HCT116 (cell line): Measurements from ENCODE around the gene CSNK1G1. TPM values are rescaled to one million over a fixed set of nuclear protein-coding genes. Genes with fewer than 3 reads are reported as not detected.

Experiments used
- ATAC-seq: fragments of 200-7000 bp; cut with Tn5 transposase; 2 replicates; pipeline ENCODE4 v1.9.1; 2020; ENCODE audit warnings: mild to moderate bottlenecking, moderate library complexity
- BruUV-seq: library from RNA; stranded (reverse); fragments of 400-500 nt; replicated peaks from 2 replicates; lab custom pipeline; 2021; lab: Mats Ljungman, UMichigan
- CTCF ChIA-PET: fragments of 300-600 bp; sonication (Branson Sonifier 250); formaldehyde crosslinking; loops from one replicate; lab custom pipeline; 2021; ENCODE audit warnings: antibody characterized with exemption; lab: Charles Lee
- POLR2A ChIA-PET: fragments of 300-600, 350-600 bp; sonication (Branson Sonifier 250); formaldehyde crosslinking; loops from one replicate; lab custom pipeline; 2021; ENCODE audit warnings: antibody characterized with exemption; lab: Charles Lee
- RAD21 ChIA-PET, 2 experiments: fragments of 300-600 bp; sonication (Branson Sonifier 250); formaldehyde crosslinking; loops; one replicate each; lab custom pipeline; 2023; ENCODE audit warnings: low total read pairs in 2 of 2; ENCODE audit not compliant: uncharacterized antibody in 2 of 2, unreplicated experiment in 2 of 2, low non-redundant PET in 1 of 2; lab: Charles Lee
- DNase-seq: peaks from one replicate; pipeline ENCODE4 v3.0.0-alpha.2; 2010; ENCODE audit warnings: low read depth, low spot score
- H2AFZ ChIP-seq: fragments of 200-600 bp; shearing (Covaris generic), sonication (generic); 2 replicates; pipeline ENCODE4 v1.6.1; 2017; ENCODE audit warnings: low read depth, mixed run types, mixed read lengths, antibody characterized with exemption, low read length; ENCODE audit not compliant: poor library complexity, severe bottlenecking
- H3K27ac ChIP-seq: 2 replicates; pipeline ENCODE4 v1.5.1; 2012; ENCODE audit warnings: low read depth, low read length
- H3K27me3 ChIP-seq: fragments of 200-600 bp; sonication (generic); 2 replicates; pipeline ENCODE4 v1.6.1; 2016; ENCODE audit warnings: mixed run types, low read length, mixed read lengths; ENCODE audit not compliant: insufficient read depth
- H3K36me3 ChIP-seq, 2 experiments: fragments of 200-500 bp in 1 of 2; fragments of 200-600 bp in 1 of 2; sonication (Bioruptor generic) in 1 of 2; sonication (generic) in 1 of 2; 2 replicates each; pipeline versions ENCODE4 v1.5.1 to v1.6.1; 2014 to 2016; ENCODE audit warnings: low read length in 2 of 2, inconsistent platforms in 1 of 2, mixed read lengths in 1 of 2, mixed run types in 1 of 2; ENCODE audit not compliant: insufficient read depth in 2 of 2, control insufficient read depth in 1 of 2
- H3K4me1 ChIP-seq, 2 experiments: fragments of 200-600 bp in 1 of 2; sonication (generic) in 1 of 2; 2 replicates each; pipeline versions ENCODE4 v1.5.1 to v1.6.1; 2012 to 2017; ENCODE audit warnings: low read length in 2 of 2, inconsistent platforms in 1 of 2, mild to moderate bottlenecking in 1 of 2, mixed read lengths in 1 of 2, mixed run types in 1 of 2, moderate library complexity in 1 of 2; ENCODE audit not compliant: insufficient read depth in 2 of 2, control insufficient read depth in 1 of 2
- H3K4me2 ChIP-seq: fragments of 200-600 bp; sonication (generic); 2 replicates; pipeline ENCODE4 v1.6.1; 2017; ENCODE audit warnings: mixed run types, low read length, mixed read lengths
- H3K4me3 ChIP-seq, 2 experiments: fragments of 200-600 bp in 1 of 2; sonication (generic) in 1 of 2; replicated peaks in 1 of 2; 2 replicates each; pipeline ENCODE4 v1.5.1; 2011 to 2016; ENCODE audit warnings: low read length in 2 of 2, control low read depth in 1 of 2, low read depth in 1 of 2, mild to moderate bottlenecking in 1 of 2, mixed read lengths in 1 of 2, mixed run types in 1 of 2
- H3K79me2 ChIP-seq: fragments of 200-600 bp; sonication (generic); 2 replicates; pipeline ENCODE4 v1.6.1; 2017; ENCODE audit warnings: mild to moderate bottlenecking, mixed run types, low read length, moderate library complexity, mixed read lengths; ENCODE audit not compliant: insufficient read depth
- H3K9ac ChIP-seq: fragments of 200-600 bp; sonication (generic); 2 replicates; pipeline ENCODE4 v1.6.1; 2016; ENCODE audit warnings: low read length, mixed read lengths
- H3K9me2 ChIP-seq: fragments of 200-600 bp; sonication (generic), shearing (Covaris generic); 2 replicates; pipeline ENCODE4 v1.6.1; 2017; ENCODE audit warnings: mixed run types, mild to moderate bottlenecking, moderate library complexity; ENCODE audit not compliant: insufficient read depth
- H3K9me3 ChIP-seq, 2 experiments: fragments of 200-500 bp in 1 of 2; fragments of 200-600 bp in 1 of 2; sonication (Bioruptor generic) in 1 of 2; sonication (generic) in 1 of 2; 2 replicates each; pipeline ENCODE4 v1.6.1; 2014 to 2017; ENCODE audit warnings: low read length in 2 of 2, mixed read lengths in 2 of 2, inconsistent platforms in 1 of 2, low read depth in 1 of 2, mild to moderate bottlenecking in 1 of 2, mixed run types in 1 of 2, moderate library complexity in 1 of 2; ENCODE audit not compliant: control insufficient read depth in 1 of 2, insufficient read depth in 1 of 2
- H4K20me1 ChIP-seq: fragments of 200-600 bp; sonication (generic), shearing (Covaris generic); 2 replicates; pipeline ENCODE4 v1.6.1; 2017; ENCODE audit warnings: mixed run types, mild to moderate bottlenecking, moderate library complexity; ENCODE audit not compliant: insufficient read depth
- CBX3 ChIP-seq: IDR thresholded peaks from 2 replicates; pipeline ENCODE4 v1.6.1; 2012; ENCODE audit warnings: low read depth
- CEBPB ChIP-seq: IDR thresholded peaks from 2 replicates; pipeline ENCODE4 v1.6.1; 2012; ENCODE audit warnings: low read depth
- CTCF ChIP-seq, 3 experiments: fragments of 200-600 bp in 1 of 3; sonication (generic) in 1 of 3; IDR thresholded peaks in 2 of 3; conservative IDR thresholded peaks in 1 of 3; 2 replicates each; pipeline ENCODE4 v1.5.1; 2012 to 2017; ENCODE audit warnings: low read depth in 2 of 3, low read length in 2 of 3, antibody characterized with exemption in 1 of 3, borderline replicate concordance in 1 of 3, control low read depth in 1 of 3, mild to moderate bottlenecking in 1 of 3, mixed read lengths in 1 of 3, mixed run types in 1 of 3, moderate library complexity in 1 of 3; ENCODE audit not compliant: insufficient read depth in 1 of 3
- ELF1 ChIP-seq: IDR thresholded peaks from 2 replicates; pipeline ENCODE4 v1.6.1; 2012; ENCODE audit warnings: low read depth, borderline replicate concordance
- EZH2phosphoT487 ChIP-seq: fragments of 200-600 bp; IDR thresholded peaks from 2 replicates; pipeline ENCODE4 v1.6.1; 2018; ENCODE audit warnings: antibody characterized with exemption, borderline replicate concordance
- FOSL1 ChIP-seq: IDR thresholded peaks from 2 replicates; pipeline ENCODE4 v1.6.1; 2012; ENCODE audit warnings: low read depth
- JUND ChIP-seq: IDR thresholded peaks from 2 replicates; pipeline ENCODE4 v1.6.1; 2012
- POLR2A ChIP-seq: IDR thresholded peaks from 2 replicates; pipeline ENCODE4 v1.7.0; 2011; ENCODE audit warnings: borderline replicate concordance; ENCODE audit not compliant: insufficient read depth, insufficient read length; ENCODE audit errors: extremely low read depth
- POLR2AphosphoS5 ChIP-seq: IDR thresholded peaks from 2 replicates; pipeline ENCODE4 v1.6.1; 2011; ENCODE audit warnings: mild to moderate bottlenecking, low read depth, low read length, moderate library complexity
- RAD21 ChIP-seq: IDR thresholded peaks from 2 replicates; pipeline ENCODE4 v1.6.1; 2012; ENCODE audit warnings: low read depth, mild to moderate bottlenecking
- SIN3A ChIP-seq: IDR thresholded peaks from 2 replicates; pipeline ENCODE4 v1.6.1; 2012; ENCODE audit warnings: low read depth
- SRF ChIP-seq: IDR thresholded peaks from 2 replicates; pipeline ENCODE4 v1.6.1; 2012; ENCODE audit warnings: low read depth
- TCF7L2 ChIP-seq: IDR thresholded peaks from 2 replicates; pipeline ENCODE4 v1.7.0; 2011; ENCODE audit warnings: borderline replicate concordance, inconsistent platforms; ENCODE audit not compliant: insufficient read depth, insufficient read length; ENCODE audit errors: extremely low read depth
- ZNF274 ChIP-seq: fragments of 200-500 bp; sonication (Bioruptor generic); IDR thresholded peaks from 2 replicates; pipeline ENCODE4 v1.6.1; 2014; ENCODE audit warnings: mild to moderate bottlenecking, low read depth, low read length, inconsistent platforms
- intact Hi-C: fragments of 100-400 bp; cut with micrococcal nuclease; formaldehyde crosslinking; loops from 2 replicates; pipeline ENCODE4 v1.10.0; 2022
- total RNA-seq: library from RNA; stranded (reverse); gene quantifications from one replicate; pipeline ENCODE4 v1.2.1, GENCODE V29; 2021; ENCODE audit not compliant: unreplicated experiment
- TF ChIP-seq, protein P1 (sequence below): IDR thresholded peaks from 2 replicates; pipeline ENCODE4 v1.6.1; 2012; ENCODE audit warnings: low read depth

The CSNK1G1 gene
- total RNA-seq, 1 experiment from 2014 or later: 21.1 TPM

DNA sequence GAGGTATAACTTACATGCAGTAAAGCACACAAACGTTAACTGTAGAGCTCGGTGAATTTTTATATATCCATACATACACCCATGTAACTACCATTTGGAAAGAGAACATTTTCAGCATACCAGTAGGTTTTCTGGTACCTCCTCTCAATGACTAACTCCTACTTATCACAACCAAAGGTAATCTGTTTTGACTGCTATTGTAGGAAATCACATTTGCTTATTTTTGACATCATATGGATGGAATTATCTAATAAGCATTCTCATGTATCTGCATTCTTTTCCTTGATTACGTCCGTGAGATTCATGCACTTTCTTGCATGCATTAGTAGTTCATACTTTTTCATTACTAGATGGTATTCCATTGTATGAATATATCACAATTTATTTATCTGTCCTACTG, 76.8 kb downstream of the CSNK1G1 start:
- H3K9me3 ChIP-seq: no peaks in the 10 kb centered on the region
- TF ChIP-seq FOSL1 (no peak), POLR2AphosphoS5 (no peak), CEBPB (no peak), SRF (no peak), TCF7L2 (no peak), SIN3A (no peak), CBX3 (no peak), JUND (no peak), CTCF (IDR thresholded peaks at IDR 0.05 in 2 of 3, conservative IDR thresholded peaks at IDR 0.05 in 1 of 3; ENCODE audit: borderline replicate concordance in 1 of 3, insufficient read depth in 1 of 3, low read depth in 2 of 3, low read length in 2 of 3) (no peak), ELF1 (no peak), RAD21 (no peak), ZNF274 (no peak), EZH2phosphoT487 (no peak), POLR2A (no peak)
- TF ChIP-seq, protein P1, sequence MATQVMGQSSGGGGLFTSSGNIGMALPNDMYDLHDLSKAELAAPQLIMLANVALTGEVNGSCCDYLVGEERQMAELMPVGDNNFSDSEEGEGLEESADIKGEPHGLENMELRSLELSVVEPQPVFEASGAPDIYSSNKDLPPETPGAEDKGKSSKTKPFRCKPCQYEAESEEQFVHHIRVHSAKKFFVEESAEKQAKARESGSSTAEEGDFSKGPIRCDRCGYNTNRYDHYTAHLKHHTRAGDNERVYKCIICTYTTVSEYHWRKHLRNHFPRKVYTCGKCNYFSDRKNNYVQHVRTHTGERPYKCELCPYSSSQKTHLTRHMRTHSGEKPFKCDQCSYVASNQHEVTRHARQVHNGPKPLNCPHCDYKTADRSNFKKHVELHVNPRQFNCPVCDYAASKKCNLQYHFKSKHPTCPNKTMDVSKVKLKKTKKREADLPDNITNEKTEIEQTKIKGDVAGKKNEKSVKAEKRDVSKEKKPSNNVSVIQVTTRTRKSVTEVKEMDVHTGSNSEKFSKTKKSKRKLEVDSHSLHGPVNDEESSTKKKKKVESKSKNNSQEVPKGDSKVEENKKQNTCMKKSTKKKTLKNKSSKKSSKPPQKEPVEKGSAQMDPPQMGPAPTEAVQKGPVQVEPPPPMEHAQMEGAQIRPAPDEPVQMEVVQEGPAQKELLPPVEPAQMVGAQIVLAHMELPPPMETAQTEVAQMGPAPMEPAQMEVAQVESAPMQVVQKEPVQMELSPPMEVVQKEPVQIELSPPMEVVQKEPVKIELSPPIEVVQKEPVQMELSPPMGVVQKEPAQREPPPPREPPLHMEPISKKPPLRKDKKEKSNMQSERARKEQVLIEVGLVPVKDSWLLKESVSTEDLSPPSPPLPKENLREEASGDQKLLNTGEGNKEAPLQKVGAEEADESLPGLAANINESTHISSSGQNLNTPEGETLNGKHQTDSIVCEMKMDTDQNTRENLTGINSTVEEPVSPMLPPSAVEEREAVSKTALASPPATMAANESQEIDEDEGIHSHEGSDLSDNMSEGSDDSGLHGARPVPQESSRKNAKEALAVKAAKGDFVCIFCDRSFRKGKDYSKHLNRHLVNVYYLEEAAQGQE: no peak
- CTCF ChIA-PET: no interaction called here
- H4K20me1 ChIP-seq: no peaks in the 10 kb centered on the region
- H2AFZ ChIP-seq: no peak overlapping the region
- intact Hi-C loops: no loop called here
- POLR2A ChIA-PET: no interaction called here
- RAD21 ChIA-PET: no interaction called here
- DNase-seq: no peak
- H3K9me2 ChIP-seq: 0 out of 2 replicates have a peak, but pooled peaks cover 4% of the 10 kb centered on the region
- H3K27ac ChIP-seq: no peak overlapping the region
- H3K79me2 ChIP-seq: peaks cover 31% of the 10 kb centered on the region
- BruUV-seq: no TSS peak
- no peaks in the 10 kb centered on the region; a peak in 1 of 4 replicates for H3K36me3 ChIP-seq
- no peak overlapping the region for H3K4me3 ChIP-seq
- H3K4me2 ChIP-seq: no peak overlapping the region
- ATAC-seq: no peak
- H3K27me3 ChIP-seq: no peaks in the 10 kb centered on the region
- H3K4me1 ChIP-seq: peaks cover 0 to under 1% of the 10 kb centered on the region in 2 experiments; a peak in 2 of 4 replicates
- H3K9ac ChIP-seq: no peak overlapping the region
